Endothelial cell of umbilical vein (primary cell): ENCODE results near the gene RPL38. TPM values are rescaled to one million over a fixed set of nuclear protein-coding genes. Genes with fewer than 3 reads are reported as not detected.

Experiments used
- BruUV-seq: library from RNA; stranded (reverse); fragments of 400-500 nt; replicated peaks from 2 replicates; lab custom pipeline; 2021; lab: Mats Ljungman, UMichigan
- CTCF ChIA-PET: fragments of 300-600, 350-600 bp; sonication (Branson Sonifier 250); formaldehyde crosslinking; loops from one replicate; lab custom pipeline; 2021; ENCODE audit warnings: antibody characterized with exemption, inconsistent platforms; lab: Charles Lee
- POLR2A ChIA-PET: fragments of 300-600, 350-600 bp; sonication (Branson Sonifier 250); formaldehyde crosslinking; loops from one replicate; lab custom pipeline; 2021; ENCODE audit warnings: antibody characterized with exemption, inconsistent platforms; lab: Charles Lee
- DNase-seq: peaks from one replicate; pipeline ENCODE4 v3.0.0-alpha.2; 2011; ENCODE audit warnings: low read depth, low spot score
- FAIRE-seq: peaks from 2 replicates; lab custom pipeline; 2011; peaks lifted over from hg19 to GRCh38; lab: Jason Lieb, UNC
- H2AFZ ChIP-seq: 2 replicates; pipeline ENCODE4 v1.6.0; 2012; ENCODE audit warnings: low read depth, low read length, control low read depth, inconsistent platforms
- H3K27ac ChIP-seq: 2 replicates; pipeline ENCODE4 v1.5.1; 2011; ENCODE audit warnings: low read depth, mild to moderate bottlenecking, control low read depth, low read length, moderate library complexity; ENCODE audit not compliant: insufficient read depth
- H3K27me3 ChIP-seq, 2 experiments: 2 replicates each; pipeline versions ENCODE4 v1.6.0 to v1.6.1; 2011; ENCODE audit warnings: low read length in 2 of 2, mixed read lengths in 1 of 2; ENCODE audit not compliant: control insufficient read depth in 2 of 2, insufficient read depth in 2 of 2
- H3K36me3 ChIP-seq, 2 experiments: 2 replicates in 1 of 2; 3 replicates in 1 of 2; pipeline ENCODE4 v1.5.1; 2011; ENCODE audit warnings: low read length in 2 of 2, mild to moderate bottlenecking in 1 of 2, moderate library complexity in 1 of 2; ENCODE audit not compliant: control insufficient read depth in 2 of 2, insufficient read depth in 2 of 2; ENCODE audit errors: extremely low read depth in 1 of 2
- H3K4me1 ChIP-seq: 3 replicates; pipeline ENCODE4 v1.5.1; 2011; ENCODE audit warnings: mild to moderate bottlenecking, low read length; ENCODE audit not compliant: control insufficient read depth, insufficient read depth; ENCODE audit errors: extremely low read depth
- H3K4me2 ChIP-seq: 2 replicates; pipeline ENCODE4 v1.6.1; 2011; ENCODE audit warnings: low read length, control low read depth, mixed read lengths; ENCODE audit not compliant: insufficient read depth
- H3K4me3 ChIP-seq, 3 experiments: fragments of 200-600 bp in 1 of 3; sonication (generic), shearing (Covaris generic) in 1 of 3; replicated peaks in 1 of 3; 2 replicates each; pipeline ENCODE4 v1.5.1; 2011 to 2016; ENCODE audit warnings: control low read depth in 3 of 3, low read length in 3 of 3, mild to moderate bottlenecking in 2 of 3, inconsistent platforms in 1 of 3, low read depth in 1 of 3, moderate library complexity in 1 of 3; ENCODE audit not compliant: insufficient read depth in 1 of 3
- H3K79me2 ChIP-seq: 2 replicates; pipeline ENCODE4 v1.6.0; 2012; ENCODE audit warnings: low read length, inconsistent platforms; ENCODE audit not compliant: control insufficient read depth, insufficient read depth
- H3K9ac ChIP-seq: replicated peaks from 2 replicates; pipeline ENCODE3; 2011; ENCODE audit warnings: low read length, control low read depth; ENCODE audit not compliant: insufficient read depth; ENCODE audit errors: extremely low read depth
- H3K9me1 ChIP-seq: replicated peaks from 3 replicates; pipeline ENCODE4 v1.6.0; 2011; ENCODE audit warnings: mild to moderate bottlenecking, low read length; ENCODE audit not compliant: control insufficient read depth, insufficient read depth; ENCODE audit errors: extremely low read depth
- H3K9me3 ChIP-seq: replicated peaks from 2 replicates; pipeline ENCODE4 v1.5.1; 2012; ENCODE audit warnings: low read length, inconsistent platforms; ENCODE audit not compliant: control insufficient read depth, insufficient read depth
- H4K20me1 ChIP-seq: replicated peaks from 2 replicates; pipeline ENCODE3; 2011; ENCODE audit warnings: mild to moderate bottlenecking, low read length; ENCODE audit not compliant: control insufficient read depth, insufficient read depth; ENCODE audit errors: extremely low read depth
- CTCF ChIP-seq, 2 donors: IDR thresholded peaks; 1 replicate in 1 of 2; 2 replicates in 1 of 2; pipeline ENCODE4 v1.5.1; 2011; ENCODE audit warnings: low read length in 2 of 2, mild to moderate bottlenecking in 2 of 2, moderate library complexity in 2 of 2, control low read depth in 1 of 2, inconsistent platforms in 1 of 2, low read depth in 1 of 2; ENCODE audit not compliant: insufficient read depth in 1 of 2; ENCODE audit errors: extremely low read depth in 1 of 2
- EZH2 ChIP-seq: IDR thresholded peaks from 2 replicates; pipeline ENCODE4 v1.6.1; 2012; ENCODE audit warnings: borderline replicate concordance, low read depth, mild to moderate bottlenecking, moderate library complexity, low read length, inconsistent platforms; ENCODE audit not compliant: severe bottlenecking
- FOS ChIP-seq: IDR thresholded peaks from 2 replicates; pipeline ENCODE4 v1.6.1; 2011; ENCODE audit warnings: mild to moderate bottlenecking, low read length, moderate library complexity, borderline replicate concordance; ENCODE audit not compliant: insufficient read depth
- GATA2 ChIP-seq: IDR thresholded peaks from 2 replicates; pipeline ENCODE4 v1.7.0; 2011; ENCODE audit warnings: low read depth, mild to moderate bottlenecking, moderate library complexity, mixed read lengths, low read length; ENCODE audit not compliant: insufficient read length, insufficient read depth
- JUN ChIP-seq: IDR thresholded peaks from 2 replicates; pipeline ENCODE4 v1.6.1; 2011; ENCODE audit warnings: borderline replicate concordance, low read depth; ENCODE audit not compliant: insufficient read length, insufficient read depth
- MAX ChIP-seq: IDR thresholded peaks from 2 replicates; pipeline ENCODE4 v1.6.1; 2011; ENCODE audit not compliant: insufficient read depth, insufficient read length
- MYC ChIP-seq: IDR thresholded peaks from one replicate; pipeline ENCODE4 v1.6.1; 2011; ENCODE audit warnings: mild to moderate bottlenecking, low read depth, low read length
- POLR2A ChIP-seq: IDR thresholded peaks from 2 replicates; pipeline ENCODE4 v1.6.1; 2012; ENCODE audit warnings: low read depth, mild to moderate bottlenecking, control low read depth, low read length
- POLR2AphosphoS5 ChIP-seq: IDR thresholded peaks from 2 replicates; pipeline ENCODE4 v1.6.1; 2012; ENCODE audit warnings: low read depth, mild to moderate bottlenecking, control low read depth, low read length, moderate library complexity; ENCODE audit not compliant: insufficient read depth
- dilution Hi-C: fragments of 300-500 bp; cut with MboI; formaldehyde crosslinking; loops from one replicate; pipeline ENCODE4 v1.15.0; 2019; ENCODE audit warnings: low sequenced_read_pairs; ENCODE audit not compliant: extremely low pct_ligation_motif_present
- intact Hi-C: fragments of 100-400 bp; cut with micrococcal nuclease; formaldehyde crosslinking; loops from one replicate; pipeline ENCODE4 v1.10.0; 2022
- polyA plus RNA-seq, 4 experiments: library from polyadenylated mRNA; depleted of rRNA in 3 of 4; stranded (reverse) in 3 of 4; unstranded in 1 of 4; fragments of >200 nt; gene quantifications; 2 replicates each; pipeline versions ENCODE4 v1.2.1 to v1.2.3, GENCODE V29; 2011 to 2012; ENCODE audit warnings: missing spikeins in 1 of 4
- total RNA-seq: library from RNA; stranded (reverse); gene quantifications from 2 replicates; pipeline ENCODE4 v1.2.3, GENCODE V29; 2021

The RPL38 gene
- total and polyA plus RNA-seq, 2 donors (not counting 3 experiments of a cell fraction or from before 2014, with no cell fraction given) = 256 to 1,006 TPM

GRCh38 chr17:74234486-74234885, 31.0 kb downstream of the RPL38 start:
- Histone ChIP-seq H3K36me3 (no peaks in the 10 kb centered on the region), H2AFZ (no peak overlapping the region), H3K9me1 (no peaks in the 10 kb centered on the region), H3K4me1 (no peaks in the 10 kb centered on the region), H3K4me3 (no peak overlapping the region), H3K4me2 (no peak overlapping the region), H3K27ac (no peak overlapping the region), H4K20me1 (no peaks in the 10 kb centered on the region), H3K9me3 (no peaks in the 10 kb centered on the region), H3K79me2 (no peaks in the 10 kb centered on the region), H3K9ac (no peak overlapping the region), H3K27me3 (no peaks in the 10 kb centered on the region)
- POLR2A ChIA-PET = no interaction called here
- FAIRE-seq (no peak), DNase-seq (no peak)
- TF ChIP-seq GATA2 = no peak
- no peak for TF ChIP-seq MAX
- TF ChIP-seq CTCF (IDR thresholded peaks at IDR 0.05; ENCODE audit: extremely low read depth in 1 of 2, insufficient read depth in 1 of 2, low read depth in 1 of 2, low read length in 2 of 2) = no peak
- TF ChIP-seq POLR2A = no peak
- no peak for TF ChIP-seq MYC
- no peak for TF ChIP-seq EZH2
- no peak for TF ChIP-seq JUN
- TF ChIP-seq FOS = no peak
- no peak for TF ChIP-seq POLR2AphosphoS5
- intact Hi-C loops = no loop called here
- no TSS peak for BruUV-seq
- dilution Hi-C loops = no loop called here
- CTCF ChIA-PET = no interaction called here
